Spleen (tissue), 11 donors: ENCODE measurements around the gene FADS1. TPM values are rescaled to one million over a fixed set of nuclear protein-coding genes. Genes with fewer than 3 reads are reported as not detected.

ENCODE experiments used
- DNase-seq: peaks from one replicate; pipeline ENCODE4 v3.0.0-alpha.2; 2020
- H3K27ac ChIP-seq, 8 donors: fragments of 200-600 bp; sonication (generic) in 7 of 8; 1 replicate in 4 of 8; 2 replicates in 4 of 8; pipeline versions ENCODE4 v1.5.0 to v1.8.0; 2016 to 2021; ENCODE audit warnings: inconsistent platforms in 4 of 8, mild to moderate bottlenecking in 4 of 8, moderate library complexity in 1 of 8
- H3K27me3 ChIP-seq, 7 donors: fragments of 200-600 bp; sonication (generic) in 6 of 7; replicated peaks in 1 of 7; 1 replicate in 4 of 7; 2 replicates in 3 of 7; pipeline versions ENCODE4 v1.5.0 to v1.8.0; 2016 to 2021; ENCODE audit warnings: inconsistent platforms in 3 of 7, mild to moderate bottlenecking in 1 of 7
- H3K36me3 ChIP-seq, 6 donors: fragments of 200-600 bp; sonication (generic) in 5 of 6; 1 replicate in 4 of 6; 2 replicates in 2 of 6; pipeline versions ENCODE4 v1.5.0 to v1.8.0; 2016 to 2021; ENCODE audit warnings: inconsistent platforms in 2 of 6
- H3K4me1 ChIP-seq, 6 donors: fragments of 200-600 bp; sonication (generic) in 5 of 6; 1 replicate in 3 of 6; 2 replicates in 3 of 6; pipeline versions ENCODE4 v1.5.0 to v1.8.0; 2016 to 2021; ENCODE audit warnings: inconsistent platforms in 3 of 6
- H3K4me3 ChIP-seq, 8 donors: fragments of 200-600 bp; sonication (generic) in 7 of 8; 1 replicate in 4 of 8; 2 replicates in 4 of 8; pipeline versions ENCODE4 v1.5.0 to v1.8.0; 2016 to 2021; ENCODE audit warnings: inconsistent platforms in 4 of 8, mild to moderate bottlenecking in 4 of 8, moderate library complexity in 2 of 8
- H3K9me3 ChIP-seq, 8 donors: fragments of 200-600 bp; sonication (generic) in 7 of 8; 1 replicate in 4 of 8; 2 replicates in 4 of 8; pipeline versions ENCODE4 v1.5.0 to v1.8.0; 2016 to 2021; ENCODE audit warnings: inconsistent platforms in 4 of 8
- CTCF ChIP-seq, 11 experiments: fragments of 200-600 bp in 7 of 11; fragments of 450-650 bp in 4 of 11; sonication (generic) in 4 of 11; IDR thresholded peaks in 8 of 11; conservative IDR thresholded peaks in 3 of 11; 1 replicate in 7 of 11; 2 replicates in 4 of 11; pipeline versions ENCODE4 v1.4.0 to v1.8.0; 2016 to 2021; ENCODE audit warnings: antibody characterized with exemption in 11 of 11, inconsistent platforms in 4 of 11, mild to moderate bottlenecking in 1 of 11
- POLR2A ChIP-seq, 3 donors: fragments of 450-650 bp; IDR thresholded peaks; one replicate each; pipeline ENCODE4 v1.5.1; 2017; ENCODE audit warnings: antibody characterized with exemption in 3 of 3, mild to moderate bottlenecking in 1 of 3
- POLR2AphosphoS5 ChIP-seq, 3 donors: sonication (generic); formaldehyde crosslinking; IDR thresholded peaks; one replicate each; pipeline ENCODE4 v1.5.1; 2017; ENCODE audit warnings: antibody characterized with exemption in 3 of 3
- WGBS, 5 donors: extraction: QIAGEN DNeasy Blood & Tissue Kit in 3 of 5; methylation state at CpG; one replicate each; pipeline versions ENCODE4 v1.1.5 to v1.1.7; 2013 to 2018; 5-methylcytosine and 5-hydroxymethylcytosine counted together
- intact Hi-C: fragments of 100-400 bp; cut with DNase I; formaldehyde crosslinking; loops from one replicate; pipeline ENCODE4 v1.15.0; 2023; ENCODE audit warnings: low total_unique reads
- polyA plus RNA-seq, 3 donors: library from polyadenylated mRNA; stranded (reverse); fragments of 200-250 nt; gene quantifications; one replicate each; pipeline ENCODE4 v1.2.1, GENCODE V29; 2013
- total RNA-seq, 7 donors: library from RNA; depleted of rRNA in 3 of 7; stranded (reverse); fragments of >200 nt in 3 of 7; fragmentation: NEBNext Ultra II Directional in 4 of 7; extraction: Animal tissue kit (Norgen Biotek cat#: 25700) in 4 of 7; gene quantifications; one replicate each; pipeline versions ENCODE4 v1.1.0 to v1.2.1, GENCODE V29; 2016 to 2021
- donor health status: healthy with polysubstance abuse.
- donor health status: DM: no; HTN: no; CAD: no; lungs with moderate emphysema.
- donor health status: DM: no; HTN: no; CAD: no.
- donor health status: Bipolar disorder and iron deficiency.
- donor health status: healthy.
- donor health status: DM: no; HTN: no; CAD: no.
- donor health status: DM: yes; HTN: yes; CAD: no.

Gene FADS1
- total and polyA plus RNA-seq, 10 donors, result 2.2 to 25.6 (median 10.4) TPM

- H3K36me3 ChIP-seq, result peaks cover 0 to 44% (median 0%) of the 10 kb centered on the region in 6 donors
- intact Hi-C loops, result no loop called here
Measured at GRCh38 chr11:61863548-61864081, 46.8 kb upstream of the FADS1 start.

GRCh38 chr11:61862714-61863547 lies 46.1 kb upstream of the FADS1 start:
- Histone ChIP-seq H3K9me3 (no peaks in the 10 kb centered on the region), H3K36me3 (peaks cover 0 to 44% (median 0%) of the 10 kb centered on the region in 6 donors), H3K27me3 (no peaks in the 10 kb centered on the region), H3K4me1 (peaks cover 0 to 15% (median 0%) of the 10 kb centered on the region in 6 donors), H3K4me3 (no peak overlapping the region), H3K27ac (no peak overlapping the region)
- WGBS, 5 donors, result 89 to 97% (median 93%) methylated on average over 13 to 18 of the region's 18 CpGs
- no peak for DNase-seq
- TF ChIP-seq POLR2AphosphoS5 (IDR thresholded peaks at IDR 0.05), result no peak
- TF ChIP-seq POLR2A (IDR thresholded peaks at IDR 0.05), result no peak
- no peak for TF ChIP-seq CTCF (IDR thresholded peaks at IDR 0.05 in 8 of 11, conservative IDR thresholded peaks at IDR 0.05 in 3 of 11)
- intact Hi-C loops, result no loop called here

More at GRCh38 chr11:61863548-61864081, 46.8 kb upstream of the FADS1 start:
- WGBS, 5 donors, result 87 to 96% (median 94%) methylated on average over 13 of the region's 13 CpGs
- Histone ChIP-seq H3K9me3 (no peaks in the 10 kb centered on the region), H3K4me3 (no peak overlapping the region), H3K4me1 (peaks cover 0 to 15% (median 0%) of the 10 kb centered on the region in 6 donors), H3K27me3 (no peaks in the 10 kb centered on the region), H3K27ac (no peak overlapping the region)
- DNase-seq, result no peak
- TF ChIP-seq CTCF (IDR thresholded peaks at IDR 0.05 in 8 of 11, conservative IDR thresholded peaks at IDR 0.05 in 3 of 11) (no peak), POLR2A (IDR thresholded peaks at IDR 0.05) (no peak), POLR2AphosphoS5 (IDR thresholded peaks at IDR 0.05) (no peak)

- Histone ChIP-seq H3K27me3 (no peaks in the 10 kb centered on the region), H3K27ac (no peak overlapping the region), H3K36me3 (peaks cover 0 to 55% (median 0%) of the 10 kb centered on the region in 6 donors), H3K4me3 (no peak overlapping the region), H3K4me1 (peaks cover 0 to 15% (median 0%) of the 10 kb centered on the region in 6 donors), H3K9me3 (no peaks in the 10 kb centered on the region)
- intact Hi-C loops, result no loop called here
- TF ChIP-seq POLR2A (IDR thresholded peaks at IDR 0.05) (no peak), POLR2AphosphoS5 (IDR thresholded peaks at IDR 0.05) (no peak), CTCF (IDR thresholded peaks at IDR 0.05 in 8 of 11, conservative IDR thresholded peaks at IDR 0.05 in 3 of 11) (no peak)
- WGBS, 5 donors, result 52 to 73% (median 65%) methylated on average over 9 of the region's 9 CpGs
- no peak for DNase-seq
Measured at GRCh38 chr11:61861634-61862033, 44.8 kb upstream of the FADS1 start.
